Inflammatory macrophage treated with lipopolysaccharide for 1 hour (primary cell): Measurements from ENCODE around the gene TMEM132A.
A peak's percentile ranks its signal among the peaks of the same experiment; 100 is the strongest.

Source experiments
- DNase-seq, 2 donors: peaks; one replicate each; pipeline ENCODE4 v3.0.0-alpha.2; 2020 to 2022

The TMEM132A gene

GRCh38 chr11:60938500-60938899 lies 14.2 kb downstream of the TMEM132A start:
- no peak for DNase-seq

DNA sequence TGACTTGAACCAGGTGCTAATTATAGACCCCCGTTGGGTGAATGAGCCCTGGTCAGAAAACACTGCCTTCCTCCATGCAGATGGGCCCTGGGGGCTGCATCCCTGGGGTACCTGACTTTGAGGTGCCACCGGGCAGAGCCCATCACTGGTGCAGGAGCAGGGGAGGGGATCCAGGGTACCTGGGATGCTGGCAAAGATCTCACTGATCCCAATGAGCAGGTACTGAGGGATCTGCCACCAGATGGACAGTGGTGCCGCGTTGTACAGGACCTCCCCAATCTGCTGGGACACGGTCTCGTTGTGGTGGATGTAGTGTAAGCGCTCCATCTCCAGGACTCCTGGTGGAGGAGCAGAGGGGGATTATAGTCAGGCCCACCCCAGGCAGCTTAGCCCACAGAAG lies 15.0 kb downstream of the TMEM132A start:
- DNase-seq, result no peak

DNA sequence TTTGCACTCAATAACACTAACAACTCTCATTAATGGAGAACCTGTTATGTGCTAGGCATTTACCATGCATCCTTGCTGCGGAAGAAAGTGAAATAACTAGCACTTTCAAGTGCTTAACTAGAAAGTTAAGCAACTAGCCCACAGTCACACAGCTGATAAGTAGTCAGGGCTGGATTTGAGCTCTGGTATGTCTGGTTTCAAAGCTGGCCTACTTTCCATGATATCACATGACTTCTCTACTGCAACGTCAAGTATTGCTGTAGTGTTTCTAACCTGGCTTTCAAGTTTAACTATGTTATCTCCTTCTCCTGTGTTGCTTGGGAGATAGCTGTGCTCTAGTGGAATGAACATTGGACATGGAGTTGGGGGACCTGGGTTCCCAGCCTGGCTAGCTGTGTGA lies 15.6 kb downstream of the TMEM132A start:
- no peak for DNase-seq

- no peak for DNase-seq
Observed at GRCh38 chr11:60941371-60942119, 17.3 kb downstream of the TMEM132A start.

- no peak for DNase-seq
Observed at GRCh38 chr11:60942219-60942618, 18.0 kb downstream of the TMEM132A start.

DNA sequence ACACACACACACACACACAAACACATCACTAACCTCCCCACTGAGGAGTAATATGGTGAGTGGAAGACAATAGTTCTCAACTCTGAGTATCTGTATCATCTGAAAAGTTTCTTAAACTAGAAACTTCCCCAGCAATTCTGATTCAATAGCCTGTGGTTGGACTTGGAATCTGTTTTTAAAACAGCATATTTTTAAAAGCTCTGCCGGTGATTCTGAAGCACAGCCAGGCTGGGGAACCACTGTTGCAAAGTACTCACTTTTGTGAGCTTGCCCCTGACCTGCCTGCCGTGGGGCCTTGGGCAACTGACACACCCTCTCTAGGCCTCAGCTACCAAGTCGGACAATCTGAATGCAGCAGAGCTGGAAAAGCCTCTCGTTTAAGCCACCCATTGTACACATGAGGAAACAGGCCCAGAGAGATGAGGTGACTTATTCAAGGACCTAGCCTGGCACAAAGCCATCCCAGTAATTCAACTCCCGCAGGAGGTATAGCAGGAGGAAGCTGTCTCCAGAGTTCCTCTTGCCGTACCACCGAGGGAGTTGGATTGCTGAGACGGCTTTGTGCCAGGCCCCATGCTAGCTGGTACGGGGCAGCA lies 18.8 kb downstream of the TMEM132A start:
- no peak for DNase-seq

- DNase-seq, result peak; percentile 54 to 70
Observed at GRCh38 chr11:60944490-60945294, 20.4 kb downstream of the TMEM132A start.

DNA sequence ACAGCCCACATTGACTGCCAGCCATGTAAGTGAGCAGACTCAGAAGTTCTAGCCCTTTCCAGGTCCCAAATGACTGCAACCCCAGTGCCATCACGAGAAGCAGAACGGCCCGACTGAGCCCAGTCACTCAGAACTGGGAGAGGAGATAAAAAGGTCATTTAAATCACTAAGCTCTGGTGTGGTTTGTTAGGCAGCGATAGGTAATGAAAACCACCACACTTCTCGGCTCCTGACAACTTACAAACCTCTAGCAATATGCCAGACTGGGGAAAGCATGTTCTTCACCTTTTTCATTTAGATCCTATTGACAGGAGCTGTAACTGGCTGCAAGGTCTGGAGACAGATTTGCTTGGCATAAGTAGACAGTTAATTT lies 21.0 kb downstream of the TMEM132A start:
- DNase-seq, result no peak

DNA sequence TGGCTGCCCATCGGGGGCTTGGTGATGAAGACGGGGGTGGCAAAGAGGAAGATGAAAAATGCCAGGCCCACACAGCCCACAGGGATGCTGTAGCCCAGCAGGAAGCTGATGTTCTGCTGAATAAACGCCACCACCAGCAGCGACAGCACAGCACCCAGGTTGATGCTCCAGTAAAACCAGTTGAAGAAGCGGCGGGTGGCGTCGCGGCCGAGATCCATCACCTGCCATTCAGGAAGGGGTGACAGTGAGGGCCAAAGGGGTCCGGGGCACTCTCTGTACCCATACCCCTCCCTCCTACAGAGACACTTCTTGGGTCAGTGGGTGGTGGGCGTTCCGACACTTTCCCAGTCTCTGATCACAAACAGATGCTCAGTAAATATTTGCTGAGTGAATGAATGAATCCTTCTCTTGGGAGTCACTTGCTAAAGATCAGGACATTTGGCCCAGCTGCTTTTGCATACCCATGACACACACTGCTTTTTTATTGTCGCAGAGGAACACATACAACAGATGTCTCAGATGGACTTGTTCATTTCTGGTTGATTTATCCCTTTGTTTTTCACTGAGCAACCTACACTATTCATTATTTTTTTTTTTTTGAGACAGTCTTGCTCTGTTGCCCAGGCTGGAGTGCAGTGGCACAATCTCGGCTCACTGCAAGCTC lies 22.5 kb downstream of the TMEM132A start:
- no peak for DNase-seq

GRCh38 chr11:60947700-60948099 lies 23.4 kb downstream of the TMEM132A start:
- DNase-seq, result no peak

DNA sequence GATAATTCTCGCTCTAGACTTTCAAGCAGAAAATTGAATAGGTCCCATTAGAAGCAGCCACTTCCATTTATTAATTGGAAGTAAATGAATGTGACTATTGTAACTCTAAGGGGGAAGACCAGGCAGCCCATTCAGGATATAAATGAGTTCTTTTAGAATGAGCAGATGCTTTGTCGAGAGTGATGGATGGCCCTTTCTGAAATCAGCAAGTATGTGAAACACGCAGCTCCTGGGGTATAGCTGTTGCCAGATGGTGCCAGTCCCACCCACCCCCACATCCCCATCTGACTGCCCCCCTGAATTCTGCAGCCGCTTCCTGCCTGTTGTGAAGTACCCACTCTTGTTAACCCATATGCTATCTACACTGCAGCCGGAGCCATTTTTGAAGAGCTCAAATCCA lies 24.0 kb downstream of the TMEM132A start:
- no peak for DNase-seq

GRCh38 chr11:60950024-60950423 lies 25.8 kb downstream of the TMEM132A start:
- no peak for DNase-seq

GRCh38 chr11:60950933-60951605 lies 26.8 kb downstream of the TMEM132A start:
- peak in 1 of 2 donors; percentile 34 for DNase-seq

DNA sequence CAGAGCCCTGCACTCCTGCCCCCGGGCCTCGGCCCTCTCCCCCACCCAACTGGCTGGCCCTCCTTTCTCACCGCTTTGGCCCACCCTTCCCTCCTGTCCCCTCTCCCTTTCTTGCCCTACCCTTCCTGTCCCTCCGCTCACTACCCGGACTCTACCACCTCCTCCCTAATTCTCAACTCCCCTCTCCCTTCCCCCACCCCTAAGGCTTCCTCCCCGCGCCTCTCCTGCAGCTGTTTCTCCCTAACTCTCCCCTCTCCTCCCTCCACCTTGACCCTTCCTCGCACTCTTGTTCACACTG lies 27.3 kb downstream of the TMEM132A start:
- DNase-seq, result peak in 1 of 2 donors; percentile 35

- DNase-seq, result peak; percentile 96 to 99
Observed at GRCh38 chr11:60951904-60952741, 27.9 kb downstream of the TMEM132A start, which contains the start of gene SLC15A3. TSS of gene SLC15A3 (minus strand) at chr11:60952176. CDS start at chr11:60951551, 625 bp downstream.

GRCh38 chr11:60952742-60953170 lies 28.5 kb downstream of the TMEM132A start:
- DNase-seq, result no peak

DNA sequence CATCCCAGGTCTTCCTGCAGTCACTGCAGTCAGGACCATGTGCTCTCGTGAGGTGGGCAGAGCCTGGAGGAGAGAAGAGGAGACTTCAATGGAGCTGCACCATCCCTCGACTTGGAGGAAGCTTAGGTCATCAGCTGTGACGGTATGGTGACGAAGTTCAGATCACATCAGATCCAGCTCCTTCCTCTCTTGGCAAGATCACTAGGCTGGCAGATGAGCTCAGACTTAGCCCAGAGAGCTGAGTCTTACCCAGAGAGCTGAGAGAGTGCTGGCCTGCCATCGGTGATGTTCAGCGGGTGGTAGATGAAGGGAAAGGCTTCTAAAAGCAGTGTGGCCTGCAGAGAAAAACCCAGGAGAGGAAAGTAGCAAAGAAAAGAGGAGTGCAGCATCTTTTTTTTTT lies 29.5 kb downstream of the TMEM132A start:
- peak; percentile 92 to 96 for DNase-seq

GRCh38 chr11:60954421-60954820 lies 30.2 kb downstream of the TMEM132A start:
- peak; percentile 85 to 94 for DNase-seq

DNA sequence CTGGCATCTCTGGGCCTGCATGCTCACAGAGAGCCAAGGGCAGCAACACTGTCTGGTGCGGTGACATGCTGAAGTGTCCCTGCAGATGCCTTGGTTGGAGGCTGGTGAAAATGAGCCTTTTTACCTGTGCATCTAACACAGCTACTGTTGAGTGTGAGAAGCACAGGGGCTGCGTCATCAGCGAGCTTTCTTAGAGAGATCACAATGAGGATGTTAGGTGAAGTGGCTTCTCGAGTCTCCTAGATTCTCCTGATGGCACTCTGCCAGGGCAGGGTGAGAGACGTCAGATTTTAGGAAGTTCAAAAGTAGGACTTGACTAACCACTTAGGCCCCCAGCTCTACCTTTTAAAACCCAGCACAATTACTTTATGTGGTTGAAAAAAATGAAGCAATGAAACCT lies 31.3 kb downstream of the TMEM132A start:
- DNase-seq, result no peak

DNA sequence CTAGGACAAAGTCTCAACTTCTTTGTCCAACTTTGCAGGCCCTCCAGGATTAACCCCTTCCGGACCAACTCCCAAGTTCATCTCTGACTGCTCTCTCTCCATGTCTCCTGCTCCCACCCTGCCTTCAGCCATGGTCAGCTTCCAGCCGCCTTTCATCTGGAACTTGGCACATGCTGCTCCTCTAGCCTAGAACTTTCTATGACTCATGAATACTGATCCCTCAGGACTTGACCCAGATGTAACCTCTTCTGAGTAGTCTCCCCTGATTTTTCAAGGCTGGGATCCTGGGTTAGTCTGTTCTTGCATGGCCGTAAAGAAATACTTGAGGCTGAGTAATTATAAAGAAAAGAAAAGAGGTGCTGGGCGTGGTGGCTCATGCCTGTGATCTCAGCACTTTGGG lies 32.9 kb downstream of the TMEM132A start:
- no peak for DNase-seq

DNA sequence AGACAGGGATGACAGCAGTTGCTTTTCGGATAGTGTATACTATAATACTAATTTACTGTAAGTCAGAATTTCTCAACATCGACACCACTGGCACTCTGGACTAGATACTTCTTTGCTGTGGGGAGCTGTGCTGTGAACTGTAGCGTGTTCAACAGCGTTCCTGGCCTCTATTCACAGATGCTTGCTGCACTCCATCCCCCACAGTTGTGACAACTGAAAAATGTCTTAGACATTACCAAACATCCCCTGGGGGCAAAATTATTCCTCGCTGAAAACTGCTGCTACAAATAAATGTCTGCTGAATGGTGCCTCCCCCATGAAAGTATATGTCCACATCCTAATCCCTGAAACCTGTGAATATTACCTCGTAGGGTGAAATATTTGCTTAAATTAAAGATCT lies 35.2 kb downstream of the TMEM132A start:
- no peak for DNase-seq

GRCh38 chr11:60960405-60960804 lies 36.1 kb downstream of the TMEM132A start:
- DNase-seq, result no peak
